Duodenal mucosa (tissue), 2 donors: ENCODE data around the gene ACAD10.
A peak's percentile ranks its signal among the peaks of the same experiment; 100 is the strongest.

Experiments
- H3K27ac ChIP-seq: one replicate; pipeline ENCODE4 v1.7.0; 2013; ENCODE audit warnings: low read depth, low read length
- H3K27me3 ChIP-seq, 2 donors: one replicate each; pipeline ENCODE4 v1.7.0; 2013; ENCODE audit warnings: low read length in 2 of 2, control low read depth in 1 of 2; ENCODE audit not compliant: insufficient read depth in 2 of 2, control insufficient read depth in 1 of 2
- H3K36me3 ChIP-seq, 2 donors: one replicate each; pipeline ENCODE4 v1.7.0; 2013; ENCODE audit warnings: low read length in 2 of 2, control low read depth in 1 of 2; ENCODE audit not compliant: insufficient read depth in 2 of 2, control insufficient read depth in 1 of 2
- H3K4me1 ChIP-seq, 2 donors: one replicate each; pipeline ENCODE4 v1.7.0; 2013; ENCODE audit warnings: low read length in 2 of 2, control low read depth in 1 of 2; ENCODE audit not compliant: insufficient read depth in 2 of 2, control insufficient read depth in 1 of 2
- H3K4me3 ChIP-seq, 2 donors: one replicate each; pipeline ENCODE4 v1.7.0; 2013; ENCODE audit warnings: low read length in 2 of 2, low read depth in 1 of 2
- H3K9ac ChIP-seq, 2 donors: one replicate each; pipeline ENCODE4 v1.7.0; 2013; ENCODE audit warnings: low read length in 2 of 2, low read depth in 1 of 2
- H3K9me3 ChIP-seq, 2 donors: one replicate each; pipeline ENCODE4 v1.7.0; 2013; ENCODE audit warnings: low read length in 2 of 2, control low read depth in 1 of 2; ENCODE audit not compliant: control insufficient read depth in 1 of 2

The ACAD10 gene

GRCh38 chr12:111747333-111747732 lies 61.5 kb downstream of the ACAD10 start:
- H3K27ac ChIP-seq = no peak overlapping the region
- peaks cover 0 to 12% of the 10 kb centered on the region in 2 donors for H3K4me1 ChIP-seq
- peaks cover 35 to 57% of the 10 kb centered on the region in 2 donors for H3K36me3 ChIP-seq
- no peak overlapping the region for H3K9ac ChIP-seq
- H3K9me3 ChIP-seq = no peaks in the 10 kb centered on the region
- no peaks in the 10 kb centered on the region for H3K27me3 ChIP-seq
- no peak overlapping the region for H3K4me3 ChIP-seq

GRCh38 chr12:111748151-111748672 lies 62.4 kb downstream of the ACAD10 start:
- peaks cover 36 to 57% of the 10 kb centered on the region in 2 donors for H3K36me3 ChIP-seq
- no peaks in the 10 kb centered on the region for H3K9me3 ChIP-seq
- no peak overlapping the region for H3K27ac ChIP-seq
- peaks cover under 1 to 14% of the 10 kb centered on the region in 2 donors for H3K4me1 ChIP-seq
- H3K27me3 ChIP-seq = no peaks in the 10 kb centered on the region
- H3K4me3 ChIP-seq = no peak overlapping the region
- H3K9ac ChIP-seq = no peak overlapping the region

- Histone ChIP-seq H3K27me3 (no peaks in the 10 kb centered on the region), H3K36me3 (peaks cover 42 to 57% of the 10 kb centered on the region in 2 donors), H3K9ac (no peak overlapping the region), H3K9me3 (no peaks in the 10 kb centered on the region), H3K4me1 (peaks cover 3 to 17% of the 10 kb centered on the region in 2 donors), H3K27ac (no peak overlapping the region), H3K4me3 (no peak overlapping the region)
These were observed 63.0 kb downstream of the ACAD10 start for GRCh38 chr12:111748867-111749266.

DNA sequence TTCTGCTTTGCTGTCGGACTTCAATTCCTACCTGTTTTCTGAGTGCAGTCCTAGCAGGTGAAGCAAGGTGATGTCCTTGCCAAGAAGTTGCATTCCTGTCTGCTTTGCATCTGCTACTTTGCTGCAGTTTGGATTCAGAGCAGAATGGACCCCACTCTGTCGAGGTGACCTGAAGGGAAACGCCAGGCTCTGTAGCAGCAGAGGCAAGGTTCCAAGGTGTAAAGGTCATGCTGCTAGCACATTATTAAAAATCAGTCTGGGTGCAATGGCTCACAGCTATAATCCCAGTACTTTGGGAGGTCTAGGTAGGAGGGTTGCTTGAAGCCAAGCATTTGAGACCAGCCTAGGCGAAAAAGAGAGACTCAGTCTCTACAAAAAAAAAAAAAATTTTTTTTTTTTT lies 63.5 kb downstream of the ACAD10 start:
- Histone ChIP-seq H3K4me1 (peaks cover 3 to 17% of the 10 kb centered on the region in 2 donors), H3K27me3 (no peaks in the 10 kb centered on the region), H3K9me3 (no peaks in the 10 kb centered on the region), H3K27ac (no peak overlapping the region), H3K4me3 (no peak overlapping the region), H3K36me3 (peaks cover 42 to 57% of the 10 kb centered on the region in 2 donors), H3K9ac (no peak overlapping the region)

DNA sequence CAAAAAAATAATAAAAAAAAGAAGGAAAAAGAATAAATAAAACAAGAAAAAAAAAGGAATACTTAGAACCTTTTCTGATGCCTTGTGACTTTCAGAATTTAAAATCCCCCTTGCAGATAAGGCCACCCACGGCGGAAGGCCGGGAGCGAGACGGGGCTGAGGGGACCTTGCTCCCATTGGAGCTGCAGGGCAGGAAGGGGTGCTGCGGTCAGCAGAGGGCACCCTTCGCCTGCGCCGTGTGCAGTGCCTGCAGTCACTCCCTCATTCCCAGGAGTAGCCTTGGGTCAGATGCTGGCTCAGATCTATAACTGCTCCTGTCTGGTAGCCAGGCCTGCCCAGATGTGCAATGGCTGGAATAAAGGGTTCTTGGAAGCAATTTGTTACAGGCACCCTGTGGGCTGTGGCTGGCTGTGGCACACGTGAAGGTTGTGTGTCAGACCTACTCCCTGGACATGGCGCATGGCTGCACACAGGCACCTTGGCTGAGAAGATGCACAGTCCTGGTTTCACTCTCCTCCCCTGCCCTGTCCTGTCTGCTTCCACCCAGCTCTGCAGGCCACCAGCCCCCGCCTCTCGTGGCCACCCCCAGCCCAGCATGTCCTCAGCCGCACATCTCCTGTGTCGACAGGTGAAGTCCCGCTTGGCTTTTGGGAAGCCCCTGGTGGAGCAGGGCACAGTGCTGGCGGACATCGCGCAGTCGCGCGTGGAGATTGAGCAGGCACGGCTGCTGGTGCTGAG lies 67.5 kb downstream of the ACAD10 start:
- Histone ChIP-seq H3K4me3 (no peak overlapping the region), H3K9ac (no peak overlapping the region), H3K36me3 (peaks cover 35 to 43% of the 10 kb centered on the region in 2 donors), H3K4me1 (peaks cover 17 to 22% of the 10 kb centered on the region in 2 donors), H3K27ac (no peak overlapping the region), H3K9me3 (no peaks in the 10 kb centered on the region), H3K27me3 (no peaks in the 10 kb centered on the region)

DNA sequence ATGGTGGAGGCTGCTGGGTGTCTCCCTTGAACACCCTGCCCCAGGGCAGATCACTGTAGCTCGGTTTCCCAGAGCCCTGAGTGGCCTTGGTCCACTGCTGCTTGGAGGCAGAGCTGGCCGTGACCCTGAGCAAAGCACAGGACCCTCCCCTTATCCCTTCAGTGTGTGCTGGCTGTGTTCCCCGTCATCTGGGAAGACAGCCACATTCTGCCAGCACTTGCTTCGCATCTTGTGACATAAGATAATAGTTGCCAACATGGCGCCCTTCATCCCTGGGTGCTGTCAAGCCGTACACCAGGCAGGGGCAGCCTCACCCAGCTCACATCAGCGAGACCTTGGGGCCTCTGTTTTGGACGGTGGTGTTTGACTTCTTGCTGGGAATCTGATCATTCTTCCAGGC lies 68.8 kb downstream of the ACAD10 start:
- H3K27me3 ChIP-seq = no peaks in the 10 kb centered on the region
- no peak overlapping the region for H3K9ac ChIP-seq
- no peak overlapping the region for H3K27ac ChIP-seq
- no peaks in the 10 kb centered on the region for H3K9me3 ChIP-seq
- H3K4me1 ChIP-seq = peaks cover 16 to 20% of the 10 kb centered on the region in 2 donors
- peaks cover 29 to 35% of the 10 kb centered on the region in 2 donors for H3K36me3 ChIP-seq
- no peak overlapping the region for H3K4me3 ChIP-seq

GRCh38 chr12:111756196-111756595 lies 70.3 kb downstream of the ACAD10 start:
- H3K4me3 ChIP-seq = no peak overlapping the region
- no peaks in the 10 kb centered on the region for H3K27me3 ChIP-seq
- H3K9me3 ChIP-seq = no peaks in the 10 kb centered on the region
- H3K36me3 ChIP-seq = peaks cover 24 to 26% of the 10 kb centered on the region in 2 donors
- peaks cover 16 to 20% of the 10 kb centered on the region in 2 donors for H3K4me1 ChIP-seq
- H3K27ac ChIP-seq = no peak overlapping the region
- no peak overlapping the region for H3K9ac ChIP-seq

DNA sequence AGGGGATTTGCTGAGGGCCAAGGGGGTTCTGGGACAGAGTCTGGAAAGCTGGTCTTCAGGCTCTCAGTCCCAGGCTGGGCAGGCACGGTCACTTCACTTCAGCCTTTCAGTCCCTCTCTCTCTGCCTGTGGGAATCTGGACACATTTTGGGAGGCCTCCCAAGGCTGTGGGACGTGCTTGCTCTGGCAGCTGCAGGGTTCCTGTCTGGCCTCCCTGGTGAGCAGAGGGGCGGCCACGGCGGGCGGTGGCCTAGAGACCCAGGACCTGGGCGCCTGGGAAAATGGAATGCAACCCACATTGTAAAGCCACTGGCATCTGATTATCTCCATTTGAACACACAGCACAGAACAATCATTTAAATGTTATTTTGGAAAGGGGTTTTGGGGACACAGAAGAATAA lies 70.8 kb downstream of the ACAD10 start:
- no peaks in the 10 kb centered on the region for H3K9me3 ChIP-seq
- no peaks in the 10 kb centered on the region for H3K27me3 ChIP-seq
- no peak overlapping the region for H3K4me3 ChIP-seq
- H3K4me1 ChIP-seq = peaks cover 17 to 20% of the 10 kb centered on the region in 2 donors
- peaks cover 24 to 26% of the 10 kb centered on the region in 2 donors for H3K36me3 ChIP-seq
- H3K9ac ChIP-seq = no peak overlapping the region
- no peak overlapping the region for H3K27ac ChIP-seq

GRCh38 chr12:111757361-111758119 lies 71.7 kb downstream of the ACAD10 start:
- H3K9me3 ChIP-seq = no peaks in the 10 kb centered on the region
- peaks cover 24 to 26% of the 10 kb centered on the region in 2 donors for H3K36me3 ChIP-seq
- peaks cover 18 to 20% of the 10 kb centered on the region in 2 donors for H3K4me1 ChIP-seq
- H3K27me3 ChIP-seq = no peaks in the 10 kb centered on the region
- no peak overlapping the region for H3K4me3 ChIP-seq
- no peak overlapping the region for H3K9ac ChIP-seq
- peak overlapping the region; percentile 25 for H3K27ac ChIP-seq

DNA sequence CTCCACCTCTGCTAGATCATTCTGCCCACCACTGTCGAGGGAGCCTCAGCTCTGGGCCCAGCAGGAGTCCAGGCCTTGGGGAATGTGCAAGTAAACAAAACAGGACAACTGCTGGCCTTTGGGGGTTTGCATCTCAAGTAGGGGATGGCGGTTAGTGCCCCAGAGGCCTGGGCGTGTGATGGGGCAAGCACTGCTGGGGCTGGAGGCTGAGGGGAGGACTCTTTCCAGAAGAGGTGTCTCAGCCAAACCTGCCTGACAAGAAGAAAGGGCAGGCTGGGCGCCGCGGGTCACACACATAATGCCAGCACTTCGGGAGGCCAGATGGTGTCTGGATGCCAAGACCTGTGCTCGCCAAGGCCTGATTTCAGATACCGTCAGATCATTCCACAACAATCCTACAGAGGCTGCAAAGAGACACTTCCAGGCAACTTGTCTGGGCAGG lies 72.3 kb downstream of the ACAD10 start:
- no peak overlapping the region for H3K27ac ChIP-seq
- H3K4me1 ChIP-seq = peaks cover 17 to 20% of the 10 kb centered on the region in 2 donors
- H3K27me3 ChIP-seq = no peaks in the 10 kb centered on the region
- no peaks in the 10 kb centered on the region for H3K9me3 ChIP-seq
- no peak overlapping the region for H3K9ac ChIP-seq
- no peak overlapping the region for H3K4me3 ChIP-seq
- H3K36me3 ChIP-seq = peaks cover 24 to 26% of the 10 kb centered on the region in 2 donors
